ENCODE measurements around the gene SGPP2.

SGPP2 gene

DNA sequence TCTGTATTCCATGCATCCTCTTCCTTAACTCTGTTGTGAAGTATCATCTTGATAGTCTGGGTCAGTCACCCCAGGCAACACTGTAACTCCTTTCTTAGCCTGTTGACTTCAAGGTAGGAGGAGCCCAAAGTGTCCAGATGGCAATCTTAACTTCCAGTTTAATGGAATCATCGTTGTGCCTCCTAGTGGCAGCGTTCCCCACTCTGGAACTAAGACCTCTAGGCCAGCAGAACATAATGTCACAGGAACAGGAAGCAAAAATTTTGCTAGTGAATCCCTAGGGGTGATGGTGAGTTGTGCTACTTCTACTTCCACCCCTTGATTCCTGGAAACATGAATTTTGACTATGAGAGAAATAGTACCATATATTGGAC lies 11.7 kb downstream of the SGPP2 start:
- H3K36me3 ChIP-seq (ENCODE audit: insufficient read depth, low read length): no peaks in the 10 kb centered on the region
- no peak overlapping the region for H3K9ac ChIP-seq (ENCODE audit: low read depth, low read length)
- no peaks in the 10 kb centered on the region for H3K9me3 ChIP-seq (ENCODE audit: control insufficient read depth, insufficient read depth, low read length)
- no peaks in the 10 kb centered on the region for H3K4me1 ChIP-seq (ENCODE audit: insufficient read depth, low read length)

DNA sequence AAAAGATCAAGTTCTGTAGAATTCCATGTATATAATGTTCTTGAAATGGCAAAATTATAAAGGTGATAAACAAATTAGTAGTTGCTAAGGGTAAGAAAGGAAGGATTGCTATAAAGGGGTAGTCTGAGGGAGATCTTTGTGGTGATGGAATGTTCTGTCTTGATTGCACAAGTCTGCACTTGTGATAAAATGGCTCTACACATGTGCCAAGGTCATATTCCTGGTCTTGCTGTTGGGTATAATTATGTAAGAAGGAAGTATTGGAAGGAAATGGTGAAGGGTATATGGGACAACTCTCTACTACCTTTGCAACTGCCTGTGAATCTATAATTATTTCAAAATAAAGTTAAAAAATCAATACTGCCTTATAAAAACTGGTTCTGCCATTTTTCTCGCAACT lies 15.3 kb downstream of the SGPP2 start:
- H3K9ac ChIP-seq (ENCODE audit: low read depth, low read length): no peak overlapping the region
- H3K36me3 ChIP-seq (ENCODE audit: insufficient read depth, low read length): no peaks in the 10 kb centered on the region
- no peaks in the 10 kb centered on the region for H3K9me3 ChIP-seq (ENCODE audit: control insufficient read depth, insufficient read depth, low read length)
- H3K4me1 ChIP-seq (ENCODE audit: insufficient read depth, low read length): no peaks in the 10 kb centered on the region

DNA sequence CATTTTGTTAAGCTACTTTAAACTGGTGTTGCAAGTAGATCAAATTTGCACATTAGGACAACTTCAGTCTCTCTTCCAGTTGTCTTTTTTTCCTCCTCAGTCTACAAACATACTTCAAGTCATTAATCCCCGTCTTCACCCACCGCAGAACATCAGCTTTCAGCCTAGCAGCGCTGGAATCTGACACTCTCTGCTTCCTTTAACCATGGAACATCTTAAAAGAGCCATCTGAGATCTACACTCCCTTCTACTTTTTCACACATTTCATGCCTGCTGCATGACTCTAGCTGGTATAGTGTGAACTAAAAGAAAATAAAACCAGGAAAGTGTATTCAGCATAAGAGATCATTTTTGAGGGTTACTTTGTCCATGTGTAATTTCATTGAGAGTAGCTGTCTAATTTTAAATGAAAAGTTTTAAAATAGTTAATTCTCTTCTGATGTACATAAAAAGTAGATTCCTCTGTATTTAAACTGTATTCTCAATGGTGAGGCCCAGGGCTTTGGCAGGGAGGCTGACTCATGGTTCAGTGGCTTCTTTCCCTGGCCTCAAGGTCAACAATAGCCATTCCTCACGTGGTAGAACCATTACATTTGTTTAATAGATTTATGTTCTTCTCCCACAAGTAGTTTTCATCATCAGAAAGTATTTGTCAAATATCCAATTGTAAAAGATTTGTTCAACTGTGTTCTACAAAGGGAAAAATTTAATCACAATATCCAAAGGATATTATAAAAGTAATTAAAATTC lies 16.5 kb downstream of the SGPP2 start:
- Histone ChIP-seq H3K9me3 (ENCODE audit: control insufficient read depth, insufficient read depth, low read length) (no peaks in the 10 kb centered on the region), H3K9ac (ENCODE audit: low read depth, low read length) (no peak overlapping the region), H3K36me3 (ENCODE audit: insufficient read depth, low read length) (no peaks in the 10 kb centered on the region), H3K4me1 (ENCODE audit: insufficient read depth, low read length) (no peaks in the 10 kb centered on the region)

DNA sequence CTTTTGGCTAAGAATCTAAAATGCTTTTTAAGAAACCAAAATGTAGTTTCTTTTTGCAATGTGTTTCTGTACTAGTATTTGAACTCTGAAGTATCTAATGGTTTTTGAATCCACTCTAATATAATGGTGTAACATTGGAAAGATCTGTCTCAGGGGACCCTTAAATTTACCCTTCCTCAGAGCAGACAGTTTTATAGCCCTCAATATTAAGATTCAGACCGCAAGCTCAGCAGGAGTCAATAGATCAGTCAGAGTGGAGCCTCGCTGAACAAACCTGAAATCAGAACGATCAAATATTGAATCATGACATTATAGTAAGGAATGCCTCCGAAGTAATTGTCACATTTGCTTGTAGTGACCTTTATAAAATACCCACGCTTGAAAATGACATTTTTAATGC lies 18.3 kb downstream of the SGPP2 start:
- H3K9me3 ChIP-seq (ENCODE audit: control insufficient read depth, insufficient read depth, low read length): no peaks in the 10 kb centered on the region
- no peaks in the 10 kb centered on the region for H3K4me1 ChIP-seq (ENCODE audit: insufficient read depth, low read length)
- H3K9ac ChIP-seq (ENCODE audit: low read depth, low read length): no peak overlapping the region
- no peaks in the 10 kb centered on the region for H3K36me3 ChIP-seq (ENCODE audit: insufficient read depth, low read length)

DNA sequence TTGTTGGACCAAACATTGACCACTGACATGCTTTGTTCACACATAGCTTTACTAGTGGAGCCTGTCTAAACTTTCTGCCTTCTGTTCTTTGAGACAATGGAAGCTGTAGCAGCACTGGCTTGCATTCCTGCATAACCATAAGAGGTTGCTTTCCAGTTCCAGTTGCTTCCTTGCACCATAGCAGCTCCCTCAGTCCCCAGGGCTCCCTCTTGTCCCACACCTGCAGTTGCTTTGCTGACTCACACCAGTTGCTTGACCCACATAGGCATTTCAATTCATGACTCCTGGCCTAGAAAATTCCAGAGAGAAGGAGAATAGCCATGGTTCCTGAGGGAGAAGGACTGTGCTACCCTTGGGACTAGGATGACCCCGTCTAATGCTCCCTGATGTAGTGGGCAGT lies 20.9 kb downstream of the SGPP2 start:
- H3K9me3 ChIP-seq (ENCODE audit: control insufficient read depth, insufficient read depth, low read length): no peaks in the 10 kb centered on the region
- H3K4me1 ChIP-seq (ENCODE audit: insufficient read depth, low read length): no peaks in the 10 kb centered on the region
- H3K9ac ChIP-seq (ENCODE audit: low read depth, low read length): no peak overlapping the region
- no peaks in the 10 kb centered on the region for H3K36me3 ChIP-seq (ENCODE audit: insufficient read depth, low read length)

DNA sequence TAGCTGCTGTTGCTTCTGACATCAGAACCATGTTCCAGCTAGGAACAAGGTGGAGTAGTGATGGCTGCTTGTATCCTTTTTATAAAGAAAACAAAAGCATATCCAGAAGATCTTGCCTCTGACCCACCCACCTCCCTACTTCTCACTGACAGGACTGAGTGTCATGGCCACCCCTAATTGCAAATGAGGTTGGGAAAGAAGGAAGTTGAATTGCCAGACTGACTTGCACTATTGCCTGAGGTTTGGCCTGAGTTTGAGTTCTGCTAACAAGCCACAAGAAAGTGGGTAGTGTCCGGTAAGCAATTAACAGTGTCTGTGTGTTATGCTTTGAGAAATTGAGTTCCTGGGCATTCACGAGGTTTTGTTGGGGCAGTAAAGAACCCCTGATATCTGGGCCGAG lies 22.8 kb downstream of the SGPP2 start:
- H3K4me1 ChIP-seq (ENCODE audit: insufficient read depth, low read length): no peaks in the 10 kb centered on the region
- no peak overlapping the region for H3K9ac ChIP-seq (ENCODE audit: low read depth, low read length)
- no peaks in the 10 kb centered on the region for H3K9me3 ChIP-seq (ENCODE audit: control insufficient read depth, insufficient read depth, low read length)
- no peaks in the 10 kb centered on the region for H3K36me3 ChIP-seq (ENCODE audit: insufficient read depth, low read length)

DNA sequence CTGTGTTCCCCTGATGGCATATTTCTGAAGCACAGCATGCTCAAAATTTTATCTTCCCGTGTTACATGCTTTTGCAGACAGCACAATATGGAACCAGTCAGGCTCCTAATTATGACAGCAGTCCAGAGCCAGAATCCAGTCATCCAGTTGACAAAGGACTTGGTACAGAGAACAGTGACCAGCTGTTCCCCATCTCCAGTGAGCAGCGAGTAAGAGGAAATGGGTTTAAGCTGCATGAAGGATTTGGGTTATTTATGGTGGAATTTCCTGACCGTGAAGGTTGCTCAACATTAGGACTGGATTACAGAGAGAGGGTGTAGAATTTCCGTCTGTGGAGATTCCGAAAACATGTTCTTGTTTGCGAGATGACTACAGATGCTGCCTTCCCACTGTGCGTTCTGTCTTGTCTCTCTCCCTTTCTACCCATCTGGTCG lies 24.4 kb downstream of the SGPP2 start:
- no peaks in the 10 kb centered on the region for H3K9me3 ChIP-seq (ENCODE audit: control insufficient read depth, insufficient read depth, low read length)
- no peak overlapping the region for H3K9ac ChIP-seq (ENCODE audit: low read depth, low read length)
- no peaks in the 10 kb centered on the region for H3K36me3 ChIP-seq (ENCODE audit: insufficient read depth, low read length)
- no peaks in the 10 kb centered on the region for H3K4me1 ChIP-seq (ENCODE audit: insufficient read depth, low read length)

DNA sequence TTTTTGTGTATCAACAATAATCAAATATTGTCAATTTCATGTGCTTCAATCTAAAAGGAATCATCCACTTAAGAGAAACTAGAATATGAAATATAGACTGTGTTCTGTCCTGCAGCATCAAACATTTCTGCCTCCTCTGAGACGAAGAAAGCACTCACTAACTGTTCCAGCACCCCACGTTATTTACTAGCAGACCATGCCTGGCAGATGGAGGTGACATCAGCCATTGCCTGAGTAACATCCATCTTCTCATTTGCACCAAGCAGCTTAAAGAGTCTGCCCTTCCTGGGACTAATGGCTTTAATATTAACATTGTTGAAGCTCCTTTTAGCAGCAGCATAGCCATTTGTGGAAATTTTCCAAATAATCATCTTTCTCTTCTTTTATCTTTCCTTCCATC lies 25.7 kb downstream of the SGPP2 start:
- H3K4me1 ChIP-seq (ENCODE audit: insufficient read depth, low read length): no peaks in the 10 kb centered on the region
- no peak overlapping the region for H3K9ac ChIP-seq (ENCODE audit: low read depth, low read length)
- H3K9me3 ChIP-seq (ENCODE audit: control insufficient read depth, insufficient read depth, low read length): no peaks in the 10 kb centered on the region
- no peaks in the 10 kb centered on the region for H3K36me3 ChIP-seq (ENCODE audit: insufficient read depth, low read length)

DNA sequence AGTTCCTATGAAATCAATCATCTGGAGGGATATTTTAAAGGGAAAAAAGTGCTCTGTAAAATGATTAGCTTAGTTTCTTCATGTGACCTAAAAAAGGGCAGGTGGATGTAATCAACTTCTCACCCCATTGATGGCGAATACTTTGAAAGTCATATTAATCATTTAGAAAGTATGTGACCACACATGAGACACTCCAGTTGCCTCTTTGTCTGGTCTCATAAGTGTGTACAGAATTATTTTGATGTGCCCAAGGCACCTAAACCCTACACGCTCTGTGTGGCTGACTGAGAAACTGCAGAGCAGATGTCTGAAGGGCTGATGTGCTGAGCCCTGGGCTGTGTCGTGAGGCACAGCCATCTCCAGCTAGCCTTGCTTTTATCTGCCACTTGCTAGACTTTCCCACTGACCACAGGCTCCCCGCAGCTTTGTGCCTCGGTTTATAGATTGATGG lies 26.9 kb downstream of the SGPP2 start:
- H3K36me3 ChIP-seq (ENCODE audit: insufficient read depth, low read length): no peaks in the 10 kb centered on the region
- no peaks in the 10 kb centered on the region for H3K9me3 ChIP-seq (ENCODE audit: control insufficient read depth, insufficient read depth, low read length)
- no peak overlapping the region for H3K9ac ChIP-seq (ENCODE audit: low read depth, low read length)
- no peaks in the 10 kb centered on the region for H3K4me1 ChIP-seq (ENCODE audit: insufficient read depth, low read length)

DNA sequence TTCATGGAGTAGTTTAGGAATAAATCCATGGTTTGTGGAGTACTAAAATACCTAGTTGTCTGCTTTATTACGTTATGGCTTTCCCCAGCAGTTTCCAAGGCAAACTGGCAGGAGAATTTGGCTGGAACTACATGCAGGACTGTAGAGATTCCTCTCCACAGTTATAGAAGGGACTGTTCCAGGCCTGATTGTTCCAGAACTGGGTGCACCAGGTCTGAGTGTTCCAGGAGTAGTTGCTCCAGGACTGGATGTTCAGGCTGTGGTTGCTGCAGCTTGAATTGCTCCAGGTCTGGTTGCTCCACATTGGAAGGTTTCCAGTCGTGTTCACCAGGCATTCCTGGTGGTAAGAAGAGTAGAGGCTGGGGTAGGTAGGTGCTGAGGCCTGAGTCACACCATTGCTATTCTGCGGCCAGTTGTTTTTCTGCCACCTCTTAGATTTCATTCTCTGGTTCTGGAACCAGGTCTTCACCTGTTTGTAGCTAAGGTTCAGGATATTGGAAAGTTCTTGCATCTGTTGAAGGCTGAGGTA lies 28.1 kb downstream of the SGPP2 start:
- Histone ChIP-seq H3K36me3 (ENCODE audit: insufficient read depth, low read length) (no peaks in the 10 kb centered on the region), H3K4me1 (ENCODE audit: insufficient read depth, low read length) (no peaks in the 10 kb centered on the region), H3K9ac (ENCODE audit: low read depth, low read length) (no peak overlapping the region), H3K9me3 (ENCODE audit: control insufficient read depth, insufficient read depth, low read length) (no peaks in the 10 kb centered on the region)

DNA sequence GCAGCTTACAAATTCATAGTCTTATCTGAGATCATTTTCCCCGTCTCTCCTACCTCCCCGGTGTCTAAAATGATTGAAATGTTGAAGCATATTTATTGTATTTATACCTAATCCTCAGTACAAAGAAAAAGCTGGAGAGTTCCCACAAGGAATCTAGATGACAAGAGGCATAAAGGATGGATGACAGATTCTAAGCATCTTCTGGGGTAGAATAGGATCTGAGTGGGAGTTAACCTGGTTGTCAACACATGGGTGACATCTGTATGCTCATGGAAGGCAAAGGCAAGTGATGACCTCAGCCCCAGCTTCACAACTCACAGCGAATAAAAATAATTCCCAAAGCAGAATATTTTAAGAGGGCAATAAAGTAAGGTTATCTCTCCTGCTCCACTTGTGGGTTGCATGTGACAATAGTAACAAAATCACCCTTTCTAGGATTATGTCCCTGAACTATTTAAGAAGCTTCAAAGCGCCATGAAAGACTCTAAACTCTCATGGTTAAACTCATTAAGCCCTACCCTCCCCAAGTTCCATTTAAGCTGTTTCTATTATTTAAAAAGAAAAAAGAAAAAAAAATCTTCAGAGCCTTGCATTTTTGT lies 32.2 kb downstream of the SGPP2 start:
- H3K9ac ChIP-seq (ENCODE audit: low read depth, low read length): no peak overlapping the region
- no peaks in the 10 kb centered on the region for H3K9me3 ChIP-seq (ENCODE audit: control insufficient read depth, insufficient read depth, low read length)
- no peaks in the 10 kb centered on the region for H3K36me3 ChIP-seq (ENCODE audit: insufficient read depth, low read length)

DNA sequence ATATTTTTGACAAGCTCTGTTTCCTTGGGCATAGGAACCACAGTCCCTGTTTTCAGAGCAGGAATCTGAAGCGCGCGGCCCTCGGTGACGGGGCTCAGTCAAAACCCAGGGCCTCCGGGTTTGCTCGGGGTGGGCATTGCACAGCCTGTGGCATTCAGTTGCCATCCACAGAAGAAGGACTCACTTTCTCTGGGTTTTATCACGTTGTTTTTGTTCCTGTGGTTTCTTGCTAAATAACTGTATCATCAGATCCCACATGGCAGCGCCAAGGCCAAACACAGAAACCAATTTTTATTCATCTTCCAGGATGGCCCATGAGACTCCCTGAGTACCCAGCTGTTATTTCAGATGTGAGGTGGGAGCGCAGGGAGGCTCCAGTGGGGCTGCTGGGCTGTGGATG lies 35.6 kb downstream of the SGPP2 start:
- no peaks in the 10 kb centered on the region for H3K36me3 ChIP-seq (ENCODE audit: insufficient read depth, low read length)
- H3K9ac ChIP-seq (ENCODE audit: low read depth, low read length): no peak overlapping the region
- H3K4me1 ChIP-seq (ENCODE audit: insufficient read depth, low read length): no peaks in the 10 kb centered on the region
- H3K9me3 ChIP-seq (ENCODE audit: control insufficient read depth, insufficient read depth, low read length): no peaks in the 10 kb centered on the region

More for the DNA sequence above, 32.2 kb downstream of the SGPP2 start:
- H3K4me1 ChIP-seq (ENCODE audit: insufficient read depth, low read length): no peaks in the 10 kb centered on the region

DNA sequence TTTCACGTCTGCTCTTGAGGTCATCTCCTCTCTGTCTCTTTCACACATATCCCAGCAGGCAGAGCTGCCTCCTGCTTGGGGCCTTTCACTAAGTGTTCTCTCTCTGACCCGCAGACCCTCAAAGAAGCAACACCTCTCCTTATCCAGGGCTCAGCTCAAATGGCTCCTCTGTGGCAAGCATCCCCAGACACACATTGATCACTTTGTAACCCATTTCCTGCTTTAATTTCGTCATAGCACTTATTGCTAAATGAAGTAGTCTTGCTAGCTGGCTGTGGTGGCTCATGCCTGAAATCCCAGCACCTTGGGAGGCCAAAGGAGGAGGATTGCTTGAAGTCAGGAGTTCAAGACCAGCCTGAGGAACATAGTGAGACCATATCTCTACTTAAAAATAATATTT lies 41.4 kb downstream of the SGPP2 start:
- Histone ChIP-seq H3K9ac (ENCODE audit: low read depth, low read length) (no peak overlapping the region), H3K9me3 (ENCODE audit: control insufficient read depth, insufficient read depth, low read length) (no peaks in the 10 kb centered on the region), H3K4me1 (ENCODE audit: insufficient read depth, low read length) (0 out of 2 replicates have a peak, but pooled peaks cover under 1% of the 10 kb centered on the region), H3K36me3 (ENCODE audit: insufficient read depth, low read length) (no peaks in the 10 kb centered on the region)

DNA sequence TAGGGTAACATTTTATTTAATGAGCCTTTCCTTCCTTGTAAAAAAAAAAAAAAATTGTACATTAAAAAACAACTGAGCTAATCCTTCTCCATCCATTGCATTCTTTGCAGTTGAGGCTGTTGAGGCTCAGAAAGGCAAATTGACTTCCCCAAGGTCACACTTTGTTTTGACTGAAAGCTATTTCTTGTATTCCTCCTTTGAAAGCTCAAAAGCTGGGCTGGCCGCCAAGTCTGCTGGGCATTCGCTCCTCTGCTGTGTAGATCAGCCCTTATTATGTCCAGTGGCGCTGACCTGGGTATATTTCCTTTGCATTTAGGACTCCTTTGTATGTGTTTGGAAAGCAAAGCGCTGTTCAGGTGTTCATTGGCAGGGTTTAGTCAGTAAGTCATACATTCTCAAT lies 44.0 kb downstream of the SGPP2 start:
- Histone ChIP-seq H3K4me1 (ENCODE audit: insufficient read depth, low read length) (peaks cover 7% of the 10 kb centered on the region; the same call in 1 of the 2 replicates), H3K9ac (ENCODE audit: low read depth, low read length) (no peak overlapping the region), H3K9me3 (ENCODE audit: control insufficient read depth, insufficient read depth, low read length) (no peaks in the 10 kb centered on the region), H3K36me3 (ENCODE audit: insufficient read depth, low read length) (no peaks in the 10 kb centered on the region)

DNA sequence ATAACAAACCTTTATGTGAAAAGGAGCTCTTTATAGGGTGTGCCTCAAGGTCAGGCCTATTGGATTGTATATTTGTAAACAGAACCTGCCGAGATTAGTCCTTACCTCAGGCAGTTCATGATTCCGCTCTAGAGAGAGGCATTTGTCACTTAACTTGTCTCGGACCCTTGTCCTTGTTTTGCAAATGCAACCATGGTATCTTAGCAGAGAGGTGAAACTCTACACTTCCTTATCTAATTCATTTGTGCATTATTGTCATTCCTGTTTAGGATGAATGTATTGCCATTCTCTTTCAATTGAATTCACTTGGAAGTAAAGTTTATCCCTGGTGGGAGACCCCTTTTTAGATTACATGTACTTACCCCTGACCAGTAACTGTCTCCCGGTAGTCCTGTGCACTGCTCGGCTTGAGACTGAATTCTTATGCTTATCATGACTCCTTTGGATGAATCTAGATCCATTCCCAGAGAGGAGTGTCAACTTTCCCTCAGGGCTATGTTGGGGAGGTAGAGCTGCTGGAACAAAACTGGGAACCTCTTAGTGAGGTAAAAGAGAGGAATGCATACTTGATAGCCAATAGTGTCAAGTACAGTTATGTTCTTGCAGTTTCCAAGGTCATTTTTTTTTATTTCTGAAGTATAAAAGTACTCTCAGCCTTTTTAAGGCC lies 46.6 kb downstream of the SGPP2 start:
- no peaks in the 10 kb centered on the region for H3K9me3 ChIP-seq (ENCODE audit: control insufficient read depth, insufficient read depth, low read length)
- H3K4me1 ChIP-seq (ENCODE audit: insufficient read depth, low read length): peaks cover 7% of the 10 kb centered on the region; the same call in 1 of the 2 replicates
- H3K36me3 ChIP-seq (ENCODE audit: insufficient read depth, low read length): no peaks in the 10 kb centered on the region
- no peak overlapping the region for H3K9ac ChIP-seq (ENCODE audit: low read depth, low read length)

Measured in ES-I3 (cell line).